ENCODE results near the gene PCYT1A. TPM values are rescaled to one million over a fixed set of nuclear protein-coding genes. Genes with fewer than 3 reads are reported as not detected.

The PCYT1A gene
- total RNA-seq, 1 experiment from 2014 or later, result 96.8 TPM

- Histone ChIP-seq H3K36me3 (ENCODE audit: control insufficient read depth, insufficient read depth, low read length) (no peaks in the 10 kb centered on the region), H3K4me3 (ENCODE audit: low read depth in 2 of 2, low read length in 2 of 2) (no peak overlapping the region), H3K4me1 (ENCODE audit: control insufficient read depth, insufficient read depth, low read length) (peaks cover 4% of the 10 kb centered on the region), H3K27ac (ENCODE audit: low read length) (no peak overlapping the region), H3K9me3 (ENCODE audit: control insufficient read depth, insufficient read depth, low read depth, low read length) (no peaks in the 10 kb centered on the region), H3K27me3 (ENCODE audit: control insufficient read depth, insufficient read depth, low read length) (no peaks in the 10 kb centered on the region)
- intact Hi-C loops (cut with micrococcal nuclease; ENCODE audit: unreplicated experiment) (no loop called here), in situ Hi-C loops (cut with HindIII; ENCODE audit: low pct_unique_long_range_greater_than_20kb, low sequenced_read_pairs) (no loop called here)
- BruUV-seq (replicated peaks), result no TSS peak
- DNase-seq (ENCODE audit: low read depth, low spot score) (no peak), ATAC-seq (no peak)
- ChIA-PET POLR2A (interaction anchor here (0.7 kb wide), 1 partner anchor 112 kb away, joined by 6 read pairs; no protein-coding TSS in a partner anchor), CTCF (interaction anchor here (0.9 kb wide), 1 partner anchor 307 kb away, joined by 5 read pairs; no protein-coding TSS in a partner anchor)
- TF ChIP-seq TCF7L2 (IDR thresholded peaks at IDR 0.05; ENCODE audit: low read depth, low read length) (no peak), REST (IDR thresholded peaks at IDR 0.05; ENCODE audit: insufficient read depth in 1 of 2, low read depth in 2 of 2, low read length in 1 of 2) (no peak), POLR2AphosphoS5 (IDR thresholded peaks at IDR 0.05; ENCODE audit: low read depth, low read length) (no peak), SIN3A (IDR thresholded peaks at IDR 0.05; ENCODE audit: borderline replicate concordance, insufficient read depth, low read depth, low read length) (no peak), CTCF (IDR thresholded peaks at IDR 0.05) (no peak)
Measured at GRCh38 chr3:196218155-196218712, 69.3 kb downstream of the PCYT1A start.

- no peak for TF ChIP-seq CTCF (IDR thresholded peaks at IDR 0.05)
- no peak for TF ChIP-seq POLR2AphosphoS5 (IDR thresholded peaks at IDR 0.05; ENCODE audit: low read depth, low read length)
- TF ChIP-seq SIN3A (IDR thresholded peaks at IDR 0.05; ENCODE audit: borderline replicate concordance, insufficient read depth, low read depth, low read length), result no peak
- no peak for TF ChIP-seq TCF7L2 (IDR thresholded peaks at IDR 0.05; ENCODE audit: low read depth, low read length)
- no peak for TF ChIP-seq REST (IDR thresholded peaks at IDR 0.05; ENCODE audit: insufficient read depth in 1 of 2, low read depth in 2 of 2, low read length in 1 of 2)
- Histone ChIP-seq H3K27me3 (ENCODE audit: control insufficient read depth, insufficient read depth, low read length) (no peaks in the 10 kb centered on the region), H3K4me1 (ENCODE audit: control insufficient read depth, insufficient read depth, low read length) (peaks cover 4% of the 10 kb centered on the region), H3K36me3 (ENCODE audit: control insufficient read depth, insufficient read depth, low read length) (no peaks in the 10 kb centered on the region), H3K27ac (ENCODE audit: low read length) (no peak overlapping the region), H3K9me3 (ENCODE audit: control insufficient read depth, insufficient read depth, low read depth, low read length) (no peaks in the 10 kb centered on the region), H3K4me3 (ENCODE audit: low read depth in 2 of 2, low read length in 2 of 2) (no peak overlapping the region)
- BruUV-seq (replicated peaks), result no TSS peak
- DNase-seq (ENCODE audit: low read depth, low spot score) (no peak), ATAC-seq (no peak)
- POLR2A ChIA-PET, result no interaction called here
- in situ Hi-C loops (cut with HindIII; ENCODE audit: low pct_unique_long_range_greater_than_20kb, low sequenced_read_pairs) (no loop called here), intact Hi-C loops (cut with micrococcal nuclease; ENCODE audit: unreplicated experiment) (no loop called here)
- CTCF ChIA-PET, result interaction anchor here (0.9 kb wide), 1 partner anchor 307 kb away, joined by 5 read pairs; no protein-coding TSS in a partner anchor
Measured at GRCh38 chr3:196217307-196218154, 70.0 kb downstream of the PCYT1A start.
